ENCODE results near the gene AVEN. TPM values are rescaled to one million over a fixed set of nuclear protein-coding genes. Genes with fewer than 3 reads are reported as not detected.
"Not testable (repeated sequence)": the region's sequence is repeated elsewhere in the genome, so short reads cannot be mapped to it uniquely, and the experiment has no call there.

AVEN gene
- total RNA-seq, 2 experiments from 2014 or later = 8.9 to 11.8 TPM

- no peak for DNase-seq
- CTCF ChIA-PET = no interaction called here
- H3K27me3 Mint-ChIP-seq = no peaks in the 10 kb centered on the region
- H3K36me3 Mint-ChIP-seq = no peaks in the 10 kb centered on the region
- H3K27ac Mint-ChIP-seq = no peak overlapping the region
- H3K9me3 Mint-ChIP-seq (ENCODE audit: low read depth) = no peaks in the 10 kb centered on the region
- ATAC-seq = no peak
- no peaks in the 10 kb centered on the region for H3K4me1 Mint-ChIP-seq
- no peak overlapping the region for H3K4me3 Mint-ChIP-seq
These were observed 203.9 kb downstream of the AVEN start for GRCh38 chr15:33834892-33835743.

DNA sequence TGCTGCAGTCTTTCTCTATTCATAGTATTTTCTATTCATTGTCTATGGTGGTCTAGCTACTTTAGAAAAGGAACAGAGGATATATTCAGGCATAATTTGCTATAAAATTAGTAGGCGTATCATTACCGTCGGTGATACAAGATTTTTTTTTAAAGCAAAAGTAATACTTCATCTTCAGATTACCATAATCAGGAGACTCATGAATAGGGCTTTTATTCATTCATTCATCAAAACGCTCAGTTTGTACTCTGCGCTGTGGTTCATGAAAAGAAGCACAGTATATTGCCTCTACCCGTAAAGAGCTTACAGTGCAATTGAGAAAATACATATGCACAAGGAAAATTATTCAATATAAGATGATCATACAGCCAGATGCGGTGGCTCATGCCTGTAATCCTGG is 207.4 kb downstream of the AVEN start:
- no peaks in the 10 kb centered on the region for H3K4me1 Mint-ChIP-seq
- DNase-seq (no peak), ATAC-seq (no peak)
- H3K36me3 Mint-ChIP-seq = no peaks in the 10 kb centered on the region
- H3K27ac Mint-ChIP-seq = no peak overlapping the region
- CTCF ChIA-PET = interaction anchor here (1.0 kb wide), 1 partner anchor 109 kb away, joined by 3 read pairs; no protein-coding TSS in a partner anchor
- H3K4me3 Mint-ChIP-seq = no peak overlapping the region
- no peaks in the 10 kb centered on the region for H3K9me3 Mint-ChIP-seq (ENCODE audit: low read depth)
- no peaks in the 10 kb centered on the region for H3K27me3 Mint-ChIP-seq

GRCh38 chr15:33830351-33830750 is 208.7 kb downstream of the AVEN start:
- CTCF ChIA-PET = interaction anchor here (0.6 kb wide), 1 partner anchor 123 kb away, joined by 3 read pairs; no protein-coding TSS in a partner anchor
- Mint-ChIP-seq H3K4me3 (no peak overlapping the region), H3K27ac (no peak overlapping the region), H3K36me3 (no peaks in the 10 kb centered on the region), H3K27me3 (no peaks in the 10 kb centered on the region), H3K9me3 (ENCODE audit: low read depth) (no peaks in the 10 kb centered on the region), H3K4me1 (no peaks in the 10 kb centered on the region)
- ATAC-seq (no peak), DNase-seq (no peak)

GRCh38 chr15:33826201-33826600 is 212.8 kb downstream of the AVEN start:
- Mint-ChIP-seq H3K9me3 (ENCODE audit: low read depth) (no peaks in the 10 kb centered on the region), H3K27ac (no peak overlapping the region), H3K4me1 (peaks cover 4% of the 10 kb centered on the region), H3K4me3 (no peak overlapping the region), H3K36me3 (no peaks in the 10 kb centered on the region), H3K27me3 (peaks cover 13% of the 10 kb centered on the region)
- CTCF ChIA-PET = no interaction called here
- ATAC-seq (no peak), DNase-seq (no peak)

DNA sequence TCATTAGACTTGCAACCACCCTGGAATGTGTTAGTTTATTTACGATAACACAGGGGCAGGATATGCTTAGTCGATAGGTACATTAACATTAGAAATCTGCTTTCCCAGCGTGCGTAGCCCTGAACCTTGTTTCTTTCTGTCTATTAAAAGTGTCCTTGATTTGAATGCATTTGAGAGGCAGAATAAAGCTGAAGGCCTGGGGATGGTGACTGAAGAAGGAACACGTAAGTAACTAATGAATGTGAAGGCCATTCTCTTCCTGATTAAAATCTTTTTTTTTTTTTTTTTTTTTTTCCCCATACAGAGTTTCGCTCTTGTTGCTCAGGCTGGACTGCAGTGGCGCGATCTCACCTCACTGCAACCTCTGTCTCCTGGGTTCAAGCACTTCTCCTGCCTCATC is 213.6 kb downstream of the AVEN start:
- ATAC-seq (no peak), DNase-seq (no peak)
- H3K4me3 Mint-ChIP-seq = no peak overlapping the region
- CTCF ChIA-PET = interaction anchor here (1.0 kb wide), 1 partner anchor 12 kb away, joined by 3 read pairs; no protein-coding TSS in a partner anchor
- no peaks in the 10 kb centered on the region for H3K36me3 Mint-ChIP-seq
- H3K9me3 Mint-ChIP-seq (ENCODE audit: low read depth) = no peaks in the 10 kb centered on the region
- H3K27me3 Mint-ChIP-seq = peaks cover 13% of the 10 kb centered on the region
- H3K27ac Mint-ChIP-seq = no peak overlapping the region
- peaks cover 4% of the 10 kb centered on the region for H3K4me1 Mint-ChIP-seq

GRCh38 chr15:33823119-33823518 is 215.9 kb downstream of the AVEN start:
- H3K4me1 Mint-ChIP-seq = peaks cover 4% of the 10 kb centered on the region
- no peak overlapping the region for H3K4me3 Mint-ChIP-seq
- ATAC-seq (no peak), DNase-seq (no peak)
- peaks cover 13% of the 10 kb centered on the region for H3K27me3 Mint-ChIP-seq
- H3K9me3 Mint-ChIP-seq (ENCODE audit: low read depth) = no peaks in the 10 kb centered on the region
- no peaks in the 10 kb centered on the region for H3K36me3 Mint-ChIP-seq
- CTCF ChIA-PET = no interaction called here
- H3K27ac Mint-ChIP-seq = no peak overlapping the region

GRCh38 chr15:33822479-33822878 is 216.5 kb downstream of the AVEN start:
- peaks cover 15% of the 10 kb centered on the region for H3K27me3 Mint-ChIP-seq
- H3K9me3 Mint-ChIP-seq (ENCODE audit: low read depth) = no peaks in the 10 kb centered on the region
- ATAC-seq = no peak
- no peaks in the 10 kb centered on the region for H3K36me3 Mint-ChIP-seq
- no peak overlapping the region for H3K27ac Mint-ChIP-seq
- H3K4me1 Mint-ChIP-seq = peaks cover 4% of the 10 kb centered on the region
- no peak for DNase-seq
- no peak overlapping the region for H3K4me3 Mint-ChIP-seq
- CTCF ChIA-PET = no interaction called here

DNA sequence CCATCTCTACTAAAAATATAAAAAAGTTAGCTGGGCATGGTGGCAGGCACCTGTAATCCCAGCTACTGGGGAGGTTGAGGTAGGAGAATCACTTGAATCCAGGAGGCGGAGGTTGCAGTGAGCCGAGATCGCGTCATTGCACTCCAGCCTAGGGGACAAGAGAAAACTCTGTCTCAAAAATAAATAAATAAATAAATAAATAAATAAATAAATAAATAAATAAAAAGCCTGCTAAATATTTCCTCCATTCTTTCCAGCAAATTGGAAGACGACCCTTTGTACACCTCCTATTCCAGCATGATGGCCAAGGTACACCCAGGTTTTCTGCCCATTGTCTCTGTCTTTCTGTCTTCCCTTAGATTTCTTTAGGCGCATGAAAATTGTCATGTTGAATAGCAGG is 219.5 kb downstream of the AVEN start:
- H3K27ac Mint-ChIP-seq; H3K9me3 Mint-ChIP-seq (ENCODE audit: low read depth); CTCF ChIA-PET: not testable (repeated sequence)

More for the DNA sequence above, 219.5 kb downstream of the AVEN start:
- not testable (repeated sequence) for H3K4me1 Mint-ChIP-seq, ATAC-seq, H3K36me3 Mint-ChIP-seq, H3K4me3 Mint-ChIP-seq, DNase-seq
- H3K27me3 Mint-ChIP-seq = peaks cover 14% of the 10 kb centered on the region

Other genes starting within 250 kb of the AVEN start
- not detected for gene CHRM5, start 70.7 kb downstream of the AVEN start, total RNA-seq
- gene EMC7, start 62.7 kb upstream of the AVEN start, total RNA-seq = 10 to 100 TPM; 66.2 to 76.5 TPM
- gene PGBD4, start 62.9 kb upstream of the AVEN start, total RNA-seq = 1 to 10 TPM; 3.8 to 5.2 TPM
- 10 to 100 TPM; 41.5 to 56.5 TPM for gene KATNBL1, start 170.9 kb upstream of the AVEN start, total RNA-seq
- 10 to 100 TPM; 89.2 to 97.2 TPM for gene EMC4, start 185.8 kb upstream of the AVEN start, total RNA-seq

All from activated CD8-positive, alpha-beta memory T cell treated with anti-CD3 and anti-CD28 coated beads, Interleukin-2, amount 10 ng/mL, durations not matched to agents 7 days and 5 days (primary cell).